Kidney capillary endothelial cell (primary cell): ENCODE measurements around the gene NT5M.
"Not testable (repeated sequence)": the region's sequence is repeated elsewhere in the genome, so short reads cannot be mapped to it uniquely, and the experiment has no call there.

Experiments
- DNase-seq: peaks from one replicate; pipeline ENCODE4 v3.0.0-alpha.2; 2018; ENCODE audit warnings: low spot score

The NT5M gene

DNA sequence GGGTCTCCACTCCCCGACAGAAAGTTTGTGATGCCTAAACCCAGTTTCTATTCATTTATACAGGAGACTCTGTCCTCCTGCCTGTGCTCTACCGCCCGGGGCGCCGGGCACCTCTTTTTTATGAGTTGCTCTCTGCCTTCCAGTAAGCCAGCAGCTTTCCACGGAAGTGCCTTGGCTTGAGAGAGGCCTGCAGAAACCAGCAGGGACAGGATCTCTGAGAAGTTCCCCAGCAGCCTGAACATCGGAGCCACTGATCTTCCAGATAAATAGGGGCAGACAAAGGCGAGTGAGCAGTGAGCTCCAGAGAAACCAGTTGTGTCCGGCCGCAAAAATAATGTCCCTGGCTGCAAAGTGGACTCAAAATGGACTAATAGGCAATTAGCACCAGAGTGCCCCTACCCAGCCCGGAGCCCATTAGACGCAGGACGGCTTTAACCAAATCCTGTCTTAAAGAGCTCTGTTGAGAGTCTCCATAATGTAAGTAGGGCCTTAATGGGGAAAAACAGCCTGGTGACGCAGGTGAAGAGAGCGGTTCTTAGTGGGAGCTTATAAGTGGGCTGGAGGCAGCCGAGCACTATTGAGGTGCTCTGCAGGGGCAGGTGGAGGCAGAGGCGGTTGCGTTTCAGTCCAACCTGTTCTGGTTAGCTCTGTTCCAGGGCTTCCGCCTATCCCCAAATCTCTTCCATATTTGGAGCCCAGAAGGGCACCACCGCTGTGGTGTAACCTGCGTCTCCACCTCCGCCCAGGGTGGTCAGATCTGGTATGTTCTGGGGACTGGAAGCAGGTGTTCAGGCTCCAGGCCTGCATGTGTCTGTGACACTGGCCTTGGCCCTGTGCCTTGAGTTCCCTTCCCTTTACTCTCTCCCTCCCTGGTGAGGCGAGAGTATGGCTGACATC lies 74.1 kb downstream of the NT5M start:
- DNase-seq: no peak

DNA sequence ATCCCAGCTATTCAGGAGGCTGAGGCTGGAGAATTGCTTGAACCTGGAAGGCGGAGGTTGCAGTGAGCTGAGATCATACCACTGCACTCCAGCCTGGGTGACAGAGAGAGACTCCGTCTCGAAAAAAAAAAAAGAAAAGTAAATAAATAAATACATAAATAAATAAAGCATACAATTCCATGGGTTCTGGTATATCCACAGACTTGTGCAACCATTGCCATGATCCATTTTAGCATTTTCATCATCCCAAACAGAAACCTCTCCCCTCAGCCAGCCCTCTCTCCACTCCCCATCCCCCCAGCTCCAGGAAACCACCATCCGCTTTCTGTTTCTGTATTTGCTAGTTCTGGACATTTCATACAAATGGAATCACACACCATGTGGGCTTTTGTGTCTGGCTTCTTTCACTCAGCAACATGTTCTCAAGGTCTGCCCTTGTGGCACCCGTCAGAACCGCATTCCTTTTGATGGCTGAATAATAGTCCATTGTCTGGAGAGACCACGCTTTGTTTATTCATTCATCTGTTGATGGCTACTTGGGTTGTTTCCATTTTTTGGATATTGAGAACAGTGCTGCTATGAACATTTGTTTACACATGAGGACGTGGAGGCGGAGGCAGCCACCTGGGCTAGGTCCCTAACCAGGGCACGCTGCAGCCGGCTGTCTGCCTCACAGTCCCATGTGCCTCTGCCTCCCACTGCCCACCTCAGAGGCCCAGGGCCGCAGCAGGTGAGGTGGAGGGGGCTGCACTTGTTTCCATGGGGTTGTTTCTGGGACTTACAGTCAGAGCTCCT lies 76.2 kb downstream of the NT5M start:
- DNase-seq: no peak

DNA sequence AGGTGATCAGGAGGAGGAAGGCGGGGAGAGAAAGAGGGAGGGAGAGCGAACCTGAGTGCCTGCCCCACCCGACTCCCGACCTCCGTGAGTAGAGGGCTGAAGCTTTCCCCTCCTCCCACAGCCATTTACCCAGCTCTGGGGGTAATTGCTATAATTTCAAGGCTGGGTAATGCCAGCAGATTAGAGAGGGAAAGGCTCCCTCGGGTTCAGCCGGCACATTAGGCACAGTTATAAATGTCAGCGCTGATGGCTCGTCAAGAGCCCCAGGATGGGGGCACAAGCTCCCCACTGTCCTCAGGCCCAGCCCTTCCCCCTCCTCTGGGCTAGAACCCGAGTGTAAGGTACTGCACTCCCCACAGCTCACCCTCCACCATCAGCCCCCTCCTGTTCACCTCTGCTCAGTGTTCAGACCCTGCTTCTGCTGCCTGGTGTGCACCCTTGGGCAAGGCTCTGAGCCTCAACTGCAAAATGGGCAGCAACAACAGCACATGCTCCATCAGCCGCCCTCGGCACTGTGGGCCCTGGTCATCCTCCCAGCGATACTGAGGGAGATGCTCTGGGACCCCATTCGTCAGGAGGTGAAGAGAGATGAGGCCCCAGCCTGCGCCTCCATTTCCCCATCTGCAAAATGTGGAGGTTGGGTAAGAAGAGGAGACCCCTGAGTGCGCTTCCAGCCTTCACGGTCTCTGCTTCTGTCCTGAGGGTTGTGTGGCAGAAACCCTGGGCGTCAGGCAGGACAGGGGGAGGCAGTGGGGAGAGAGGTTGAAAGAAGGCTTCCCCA lies 77.2 kb downstream of the NT5M start:
- DNase-seq: no peak

DNA sequence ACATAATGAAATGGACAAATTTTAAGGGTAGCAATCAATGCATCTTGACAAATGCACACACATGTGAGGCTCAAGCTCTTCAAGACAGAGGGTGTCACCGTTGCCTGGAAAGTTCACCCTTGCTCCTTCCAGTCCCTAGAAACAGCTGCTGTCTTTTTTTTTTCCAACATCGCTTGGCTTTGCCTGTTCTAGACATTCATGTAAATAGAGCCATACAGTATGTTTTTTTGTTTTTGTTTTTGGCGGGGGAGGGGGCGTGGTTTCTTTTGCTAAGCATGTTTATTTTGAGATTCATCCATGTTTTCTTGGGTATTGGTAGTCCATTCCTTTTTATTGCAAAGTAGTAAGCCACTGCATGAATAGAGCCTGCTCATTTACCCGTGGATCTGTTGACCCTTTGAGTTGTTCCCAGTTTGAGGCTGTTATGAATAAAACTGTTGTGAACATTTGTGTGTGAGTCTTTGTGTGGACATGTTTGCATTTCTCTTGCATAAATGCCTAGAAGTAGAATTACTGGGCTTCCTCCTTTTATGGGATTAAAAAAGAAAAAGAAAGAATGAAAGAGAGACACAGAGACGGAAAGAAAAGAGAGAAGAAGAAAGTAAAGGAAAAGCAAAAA lies 78.4 kb downstream of the NT5M start:
- no peak for DNase-seq

DNA sequence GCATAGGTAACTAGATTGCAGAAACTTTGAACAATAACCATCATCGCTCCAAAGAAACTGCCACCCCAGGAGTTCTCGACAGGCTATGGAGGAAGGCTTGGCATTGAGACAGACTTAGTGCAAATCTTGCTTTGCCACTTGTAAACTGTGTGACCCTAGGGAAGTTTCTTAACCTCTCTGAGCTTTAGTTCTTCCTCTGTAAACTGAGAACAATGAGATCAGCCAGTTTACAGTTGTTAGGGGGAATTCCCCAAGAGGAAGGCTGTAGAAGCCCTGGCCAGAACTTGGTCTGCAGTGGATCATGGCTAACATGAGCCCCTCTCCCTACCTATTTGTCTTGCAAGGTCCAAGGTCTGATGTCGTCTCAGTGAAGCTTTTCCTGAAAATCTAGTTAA lies 78.9 kb downstream of the NT5M start:
- DNase-seq: no peak

DNA sequence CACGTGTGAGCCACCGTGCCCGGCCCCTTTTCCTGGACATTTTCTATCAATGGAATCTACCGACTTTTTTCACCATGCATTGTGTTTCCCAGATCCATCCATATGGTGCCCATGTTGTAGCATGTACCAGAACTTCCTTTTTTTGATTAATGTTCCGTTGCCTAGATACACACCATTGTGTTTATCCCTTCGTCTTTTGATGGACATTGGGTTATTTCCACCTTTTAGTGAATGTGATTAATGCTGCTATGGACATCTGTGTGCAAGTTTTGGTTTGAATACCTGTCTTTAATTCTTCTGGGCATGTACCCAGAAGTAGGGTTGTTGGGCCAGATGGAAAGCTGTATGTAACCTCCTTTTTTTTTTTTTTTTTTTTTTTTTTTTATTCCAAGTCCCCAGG lies 79.8 kb downstream of the NT5M start:
- DNase-seq: no peak

DNA sequence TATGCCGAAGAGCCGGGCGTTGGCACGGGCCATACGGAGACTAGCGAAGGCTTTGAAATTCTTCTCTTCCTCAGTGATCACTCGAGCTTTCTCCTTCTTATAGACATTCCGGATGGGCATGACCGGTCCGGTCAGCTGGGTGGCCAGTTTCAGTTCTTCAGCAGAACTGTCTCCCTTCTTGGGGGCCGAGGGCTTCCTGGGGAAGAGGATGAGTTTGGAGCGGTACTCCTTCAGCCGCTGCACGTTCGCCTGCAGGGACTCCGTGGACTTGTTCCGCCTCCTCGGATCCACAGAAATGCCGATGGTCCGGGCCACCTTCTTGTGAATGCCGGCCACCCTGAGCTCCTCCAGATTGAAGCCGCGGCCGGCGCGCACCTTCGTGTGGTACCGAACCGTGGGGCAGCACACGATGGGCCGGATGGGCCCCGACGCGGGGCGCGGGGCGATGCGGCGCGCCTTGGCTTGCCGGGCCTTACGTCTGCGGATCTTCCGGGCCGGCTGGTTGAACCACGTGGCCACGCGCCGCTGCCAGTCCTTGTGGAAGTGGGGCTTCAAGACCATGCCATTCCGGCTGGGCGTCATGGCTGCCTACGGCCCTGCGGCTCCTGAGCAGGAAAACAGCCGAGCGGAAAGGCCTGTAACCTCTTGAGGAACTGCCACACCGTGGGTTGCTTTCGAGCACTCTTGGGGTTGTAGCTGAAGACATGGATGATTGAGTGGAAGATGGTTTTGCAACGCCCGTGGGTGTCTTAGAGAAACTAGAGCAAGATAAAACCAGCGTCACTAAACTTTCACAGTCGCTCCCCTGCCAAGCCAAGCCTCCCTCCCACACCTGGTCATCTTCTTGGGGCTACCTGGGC lies 80.5 kb downstream of the NT5M start:
- not testable (repeated sequence) for DNase-seq

DNA sequence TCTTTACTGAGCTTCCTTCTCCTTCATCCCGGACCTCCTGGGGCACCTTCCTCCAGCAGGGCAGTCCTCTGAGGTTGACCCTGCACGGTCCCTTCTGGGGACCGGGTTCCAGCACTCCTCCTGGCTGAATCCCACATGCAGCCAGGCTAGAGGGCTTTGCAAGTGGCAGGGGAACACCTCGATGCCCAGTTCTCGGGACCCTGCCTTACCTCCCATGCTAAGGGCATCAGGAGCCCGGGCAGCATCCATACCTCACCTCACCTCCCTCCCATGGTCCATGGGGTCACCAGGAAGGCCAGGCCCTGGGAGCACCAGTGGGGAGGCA lies 81.1 kb downstream of the NT5M start:
- no peak for DNase-seq

DNA sequence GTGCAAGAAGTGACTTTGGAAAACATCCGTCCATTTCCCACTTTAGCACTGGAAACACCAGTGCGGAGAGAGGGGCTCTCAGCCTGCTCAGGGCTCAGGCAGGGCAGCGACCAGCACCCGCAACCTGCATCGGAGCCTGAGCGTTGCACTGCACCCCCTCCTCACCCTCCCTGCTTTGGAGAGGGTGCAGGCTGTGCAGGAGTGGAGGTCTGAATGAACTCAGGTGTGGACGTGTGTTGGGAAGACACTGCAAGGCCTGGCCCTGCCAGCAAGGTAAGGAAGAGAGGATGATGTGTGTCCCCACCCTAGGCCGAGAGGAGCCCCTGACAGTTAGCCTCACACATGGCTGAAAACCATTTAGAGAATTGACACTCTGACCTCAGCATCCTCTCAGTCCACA lies 81.8 kb downstream of the NT5M start:
- no peak for DNase-seq

DNA sequence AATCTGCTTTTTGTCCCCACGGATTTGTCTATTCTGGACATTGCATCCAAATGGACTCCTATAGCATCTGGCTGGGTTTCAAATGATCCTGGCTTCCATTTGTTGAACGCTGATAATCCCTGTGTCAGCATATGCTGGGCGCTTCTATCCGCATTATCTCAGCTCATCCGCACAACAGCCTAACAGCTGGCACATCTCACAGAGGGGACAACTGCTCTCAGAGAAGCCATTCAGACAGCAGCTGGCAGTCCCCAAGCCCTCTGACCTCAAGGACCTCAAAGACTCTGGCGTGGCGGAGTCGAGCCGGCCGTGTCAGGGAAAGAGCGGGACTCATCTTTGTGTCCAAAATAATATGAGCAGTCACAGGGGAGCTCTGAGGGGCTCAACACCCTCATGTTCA lies 82.3 kb downstream of the NT5M start:
- DNase-seq: no peak

DNA sequence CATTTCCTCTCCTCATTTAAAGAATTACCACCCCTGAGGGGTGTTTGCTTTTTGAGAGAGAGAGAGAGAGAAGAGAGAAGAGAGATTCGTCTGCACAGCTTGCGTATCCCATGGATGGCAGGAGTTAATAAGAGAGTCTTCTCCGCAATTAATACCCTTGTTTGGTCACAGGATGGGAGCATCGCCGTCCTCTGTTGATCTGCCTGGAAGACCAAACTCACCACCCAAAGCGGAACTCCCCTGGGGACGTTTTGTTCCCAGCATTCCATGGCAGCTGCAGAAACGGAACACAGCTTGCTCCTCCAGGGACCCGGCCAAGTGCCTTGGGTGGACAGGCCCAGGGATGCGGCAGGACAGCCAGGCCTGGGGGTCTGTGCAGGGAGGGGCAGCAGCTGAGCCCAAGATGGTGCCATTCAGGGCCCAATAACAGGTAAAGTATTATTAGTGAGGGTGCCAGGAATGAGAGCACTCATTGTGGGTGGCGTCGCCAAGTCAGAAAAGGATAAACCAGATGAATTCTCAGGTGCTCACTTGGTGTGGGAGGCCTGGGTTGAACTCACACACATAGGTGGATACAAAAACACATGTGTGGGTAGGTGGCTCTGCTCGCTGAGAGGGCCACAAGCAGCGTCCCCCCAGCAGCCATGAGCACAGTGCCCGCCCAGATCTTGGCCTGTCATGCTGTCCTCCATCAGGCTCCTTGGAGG lies 83.1 kb downstream of the NT5M start:
- no peak for DNase-seq

DNA sequence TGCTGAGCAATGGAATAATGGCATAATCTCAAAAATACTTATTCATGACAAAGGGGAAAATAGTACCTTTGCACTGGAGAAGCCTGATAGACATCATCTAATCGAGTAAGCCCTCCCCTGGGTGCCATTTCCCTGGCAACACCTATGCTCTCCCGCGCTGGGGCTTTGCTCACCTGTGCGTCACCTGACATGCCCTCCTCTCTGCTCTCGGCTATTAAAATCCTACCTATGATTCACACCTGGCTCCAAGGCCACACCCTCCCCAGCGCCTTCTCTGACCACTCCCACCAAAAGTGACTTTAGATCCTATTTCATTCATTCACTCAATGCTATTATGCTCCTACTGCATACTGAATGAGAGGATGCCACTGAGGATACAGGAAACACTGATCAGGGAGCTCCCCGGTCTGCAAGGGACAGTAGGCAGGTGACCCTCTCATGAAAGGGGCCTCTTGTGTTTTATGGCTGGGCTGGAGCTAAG lies 83.9 kb downstream of the NT5M start:
- DNase-seq: no peak

DNA sequence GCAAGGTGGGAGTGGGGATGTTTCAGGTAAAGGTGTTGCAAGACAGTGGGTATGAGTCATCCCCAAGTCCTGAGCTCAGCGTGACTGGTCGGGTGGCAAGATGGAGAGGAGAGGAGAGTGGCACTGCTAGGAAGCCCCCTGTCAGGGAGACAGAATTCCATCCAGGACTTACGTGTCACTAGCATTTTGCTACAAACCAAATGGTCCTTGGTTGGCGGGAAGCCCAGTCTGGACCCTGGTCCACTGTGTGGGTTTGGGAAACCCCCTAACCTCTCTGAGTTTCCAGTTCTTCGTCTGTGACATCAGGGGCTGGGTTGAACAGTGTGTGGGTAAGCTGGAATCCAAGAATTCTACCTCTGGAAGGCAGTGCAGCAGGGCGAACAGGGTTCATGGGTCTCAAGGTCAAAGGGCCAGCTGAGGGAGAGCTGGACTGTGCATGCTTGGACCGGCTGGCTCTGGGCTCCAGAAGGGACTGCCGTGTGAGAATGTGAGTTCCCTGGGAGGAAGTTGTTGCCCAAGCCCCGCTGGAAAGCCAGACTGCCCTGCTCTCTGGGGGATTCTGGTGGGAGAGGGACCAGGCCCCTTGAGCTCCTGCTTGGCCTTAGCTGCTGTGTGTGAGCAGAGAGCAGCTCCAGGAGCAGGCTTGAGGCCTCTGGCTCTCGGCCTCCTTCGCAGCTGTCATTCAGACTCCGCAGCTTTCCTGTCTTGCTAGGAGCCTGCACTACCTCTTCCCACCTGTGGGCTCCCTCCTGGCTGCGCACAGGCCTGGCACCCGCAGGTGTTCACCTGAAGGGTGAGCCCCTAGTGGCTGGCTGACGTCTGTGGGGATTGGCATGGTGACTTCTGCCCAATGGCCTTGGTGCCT lies 84.6 kb downstream of the NT5M start:
- no peak for DNase-seq

DNA sequence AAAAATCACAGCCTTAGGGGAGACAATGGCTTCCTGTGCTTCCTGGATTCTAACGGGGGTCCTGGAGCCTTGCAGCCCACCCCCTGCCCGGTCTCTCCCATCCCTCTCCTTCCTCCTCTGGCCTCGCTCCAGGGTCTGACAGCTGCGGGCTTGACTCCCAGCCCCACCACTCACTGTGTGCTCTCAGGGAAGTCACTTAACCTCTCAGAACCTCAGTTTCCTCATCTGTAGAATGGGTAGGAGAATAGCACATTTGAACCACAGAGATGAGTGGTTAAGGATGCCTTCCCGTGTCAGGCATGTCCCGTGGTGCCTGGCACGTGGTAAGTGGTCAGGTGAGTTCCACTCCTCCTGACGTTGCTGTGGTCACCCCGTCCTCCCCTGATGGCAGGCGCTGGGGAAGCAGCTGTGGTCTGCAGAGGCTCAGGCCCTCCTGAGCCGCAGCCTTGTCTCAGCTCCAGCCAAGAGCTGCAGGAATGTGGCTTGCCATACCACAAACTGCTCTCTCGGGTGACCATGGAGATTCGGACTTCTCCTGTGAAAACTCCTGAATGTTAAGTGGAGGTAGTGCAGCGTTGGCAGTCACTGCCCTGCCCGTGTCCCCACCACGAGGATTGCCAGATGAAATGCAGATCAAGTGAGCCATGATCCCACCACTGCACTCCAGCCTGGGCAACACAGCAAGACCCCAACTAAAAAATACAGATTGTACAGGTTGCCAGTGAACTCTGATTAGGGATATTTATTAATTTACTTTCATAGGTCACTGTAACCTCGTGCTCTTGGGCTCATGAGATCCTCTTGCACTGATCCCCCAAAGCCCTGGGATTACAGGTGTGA lies 85.7 kb downstream of the NT5M start:
- DNase-seq: no peak

DNA sequence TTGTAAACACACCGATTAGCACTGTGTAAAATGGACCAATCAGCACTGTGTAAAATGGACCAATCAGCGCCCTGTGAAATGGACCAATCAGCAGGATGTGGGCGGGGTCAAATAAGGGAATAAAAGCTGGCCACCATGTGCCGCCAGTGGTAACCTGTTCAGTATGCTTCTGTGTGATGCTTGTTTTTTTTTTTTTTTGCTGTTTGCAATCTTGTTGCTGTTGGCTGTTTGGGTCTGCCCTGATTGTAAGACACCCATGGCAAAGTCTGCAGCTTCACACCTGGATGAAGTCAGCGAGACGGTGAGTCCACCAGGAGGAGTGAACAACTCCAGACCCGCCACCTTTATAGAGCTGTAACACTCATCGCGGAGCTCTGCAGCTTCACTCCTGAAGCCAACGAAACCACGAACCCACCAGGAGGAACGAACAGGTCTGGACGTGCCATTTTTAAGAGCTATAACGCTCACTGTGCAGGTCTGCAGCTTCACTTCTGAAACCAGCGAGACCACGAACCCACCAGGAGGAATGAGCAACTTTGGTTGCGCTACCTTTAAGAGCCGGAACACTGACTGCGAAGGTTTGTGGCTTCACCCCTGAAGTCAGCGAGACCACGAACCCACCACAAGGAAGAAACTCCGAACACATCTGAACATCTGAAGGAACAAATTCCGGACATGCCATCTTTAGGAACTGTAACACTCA lies 88.6 kb downstream of the NT5M start:
- DNase-seq: no peak

DNA sequence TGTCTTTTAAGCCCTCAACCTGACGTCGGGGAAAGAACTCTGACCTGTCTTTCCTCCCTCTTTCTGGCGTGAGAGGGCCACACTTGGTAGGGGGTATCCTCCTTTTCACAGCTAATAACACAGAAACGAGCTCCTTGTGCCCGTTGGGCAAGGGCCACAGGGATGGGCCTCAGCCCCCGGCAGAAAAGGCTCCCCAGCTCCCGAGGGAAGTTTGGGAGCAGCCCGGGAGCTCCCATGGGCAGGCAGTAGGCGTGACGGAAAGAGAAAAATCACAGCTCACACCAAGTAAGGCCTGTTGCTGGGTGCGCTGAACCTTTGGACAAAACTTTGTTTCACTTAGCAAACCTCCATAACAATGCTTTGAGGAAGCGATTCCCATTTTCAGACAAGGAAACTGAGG lies 90.8 kb downstream of the NT5M start:
- DNase-seq: no peak

DNA sequence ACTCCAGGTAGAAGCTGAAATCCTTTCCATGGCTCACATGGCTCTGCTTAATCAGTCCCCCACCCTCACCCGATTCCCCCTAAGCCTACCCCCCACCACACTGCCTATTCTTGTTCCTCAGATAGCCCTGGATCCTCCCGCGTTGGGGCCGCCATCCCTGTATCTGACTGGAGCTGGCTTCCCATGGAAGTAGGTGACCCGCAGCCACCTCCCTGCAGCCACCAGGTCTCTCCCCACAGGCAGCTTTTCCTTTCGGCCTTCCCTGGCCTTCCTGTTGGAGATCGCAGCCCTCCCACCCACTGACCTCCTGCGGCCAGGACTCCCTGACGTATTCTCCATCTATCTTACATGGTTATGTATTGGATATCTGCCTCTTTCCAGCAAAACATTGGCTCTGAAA lies 91.3 kb downstream of the NT5M start:
- DNase-seq: no peak

DNA sequence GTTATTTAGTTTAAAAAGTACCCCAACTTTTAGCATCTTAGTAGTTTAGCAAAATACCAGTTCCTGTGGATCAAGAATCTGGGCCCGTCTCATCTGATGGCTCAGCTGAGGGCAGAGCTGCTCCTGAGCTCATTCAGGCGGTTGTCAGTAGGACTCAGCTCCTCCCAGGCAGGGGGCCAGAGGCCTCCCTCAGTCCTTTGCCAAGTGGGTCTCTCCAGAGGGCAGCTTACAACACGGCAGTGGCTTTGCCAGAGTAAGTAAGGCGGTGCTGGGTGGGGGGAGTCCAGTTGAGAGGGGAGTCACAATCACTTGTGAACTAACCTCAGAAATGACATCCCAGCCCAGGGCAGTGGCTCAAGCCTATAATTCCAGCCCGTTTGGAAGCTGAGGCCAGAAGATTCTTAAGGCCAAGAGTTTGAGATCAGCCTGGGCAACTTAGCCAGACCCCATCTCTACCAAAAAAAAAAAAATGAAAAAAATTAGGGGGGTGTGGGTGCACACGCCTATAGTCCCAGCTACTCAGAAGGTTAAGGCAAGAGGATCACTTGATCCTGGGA lies 92.2 kb downstream of the NT5M start:
- no peak for DNase-seq
